H1 (cell line): ENCODE measurements around the gene RASSF4. TPM values are rescaled to one million over a fixed set of nuclear protein-coding genes. Genes with fewer than 3 reads are reported as not detected.

Source experiments
- CTCF ChIA-PET: fragments of 300-600 bp; sonication (Branson Sonifier 250); formaldehyde crosslinking; loops from one replicate; lab custom pipeline; 2021; ENCODE audit not compliant: partially characterized antibody; lab: Charles Lee
- POLR2A ChIA-PET: fragments of 300-600 bp; sonication (Branson Sonifier 250); formaldehyde crosslinking; loops from one replicate; lab custom pipeline; 2021; ENCODE audit warnings: inconsistent platforms; ENCODE audit not compliant: partially characterized antibody; lab: Charles Lee
- DNase-seq, 2 experiments: peaks; one replicate each; pipeline versions ENCODE4 v3.0.0 to v3.0.0-alpha.2; 2010 to 2022; ENCODE audit warnings: low spot score in 2 of 2, low read depth in 1 of 2, mixed read lengths in 1 of 2
- FAIRE-seq: peaks from 2 replicates; lab custom pipeline; 2011; peaks lifted over from hg19 to GRCh38; lab: Jason Lieb, UNC
- H2AFZ ChIP-seq: 2 replicates; pipeline ENCODE4 v1.8.1; 2012; ENCODE audit warnings: low read length, inconsistent platforms
- H2AK5ac ChIP-seq: 2 replicates; pipeline ENCODE4 v1.6.1; 2013; ENCODE audit warnings: low read depth, low read length
- H2BK120ac ChIP-seq: replicated peaks from 2 replicates; pipeline ENCODE3; 2013; ENCODE audit warnings: low read depth, low read length, inconsistent platforms
- H2BK12ac ChIP-seq: 2 replicates; pipeline ENCODE4 v1.6.1; 2013; ENCODE audit warnings: low read depth, low read length
- H2BK15ac ChIP-seq: 2 replicates; pipeline ENCODE4 v1.6.1; 2013; ENCODE audit warnings: low read length
- H2BK20ac ChIP-seq: 2 replicates; pipeline ENCODE4 v1.6.1; 2013; ENCODE audit warnings: low read length
- H2BK5ac ChIP-seq: 2 replicates; pipeline ENCODE4 v1.6.1; 2013; ENCODE audit warnings: low read depth, low read length
- H3K14ac ChIP-seq: 2 replicates; pipeline ENCODE4 v1.6.1; 2013; ENCODE audit warnings: inconsistent platforms; ENCODE audit not compliant: insufficient read length
- H3K18ac ChIP-seq: 2 replicates; pipeline ENCODE4 v1.6.1; 2013; ENCODE audit warnings: low read length; ENCODE audit errors: extremely low read depth
- H3K23ac ChIP-seq: 2 replicates; pipeline ENCODE4 v1.6.1; 2013; ENCODE audit warnings: inconsistent platforms; ENCODE audit not compliant: insufficient read length
- H3K23me2 ChIP-seq: 2 replicates; pipeline ENCODE4 v1.6.1; 2013; ENCODE audit warnings: low read depth, low read length
- H3K27ac ChIP-seq: 2 replicates; pipeline ENCODE4 v1.6.1; 2011; ENCODE audit warnings: low read depth, low read length, inconsistent platforms
- H3K27me3 ChIP-seq, 4 experiments: replicated peaks in 1 of 4; 1 replicate in 1 of 4; 2 replicates in 3 of 4; pipeline versions ENCODE4 v1.6.1 to v1.8.1; 2011 to 2013; ENCODE audit warnings: low read length in 3 of 4, mild to moderate bottlenecking in 3 of 4, inconsistent platforms in 2 of 4, mixed read lengths in 2 of 4, moderate library complexity in 1 of 4; ENCODE audit not compliant: control insufficient read depth in 3 of 4, insufficient read depth in 3 of 4; ENCODE audit errors: extremely low read depth in 1 of 4
- H3K36me3 ChIP-seq, 4 experiments: 2 replicates each; pipeline versions ENCODE4 v1.6.1 to v1.8.1; 2011 to 2013; ENCODE audit warnings: mild to moderate bottlenecking in 4 of 4, low read length in 3 of 4, moderate library complexity in 2 of 4, control low read depth in 1 of 4, inconsistent platforms in 1 of 4; ENCODE audit not compliant: insufficient read depth in 4 of 4, control insufficient read depth in 2 of 4
- H3K4ac ChIP-seq: replicated peaks from 2 replicates; pipeline ENCODE3; 2013; ENCODE audit warnings: low read length, low read depth, mixed read lengths, inconsistent platforms; ENCODE audit not compliant: insufficient read length
- H3K4me1 ChIP-seq, 4 experiments: replicated peaks in 1 of 4; 1 replicate in 1 of 4; 2 replicates in 3 of 4; pipeline versions ENCODE4 v1.6.1 to v1.8.1; 2011 to 2013; ENCODE audit warnings: low read length in 3 of 4, inconsistent platforms in 2 of 4, mixed read lengths in 1 of 4; ENCODE audit not compliant: insufficient read depth in 4 of 4, control insufficient read depth in 3 of 4
- H3K4me2 ChIP-seq, 2 experiments: 2 replicates each; pipeline versions ENCODE4 v1.6.1 to v1.8.1; 2011 to 2013; ENCODE audit warnings: low read depth in 2 of 2, low read length in 2 of 2, control low read depth in 1 of 2, inconsistent platforms in 1 of 2, mild to moderate bottlenecking in 1 of 2; ENCODE audit not compliant: insufficient read depth in 1 of 2
- H3K4me3 ChIP-seq, 4 experiments: fragments of 200-600, 300-600 bp in 1 of 4; sonication (generic), shearing (Covaris generic), sonication (Bioruptor Twin) in 1 of 4; 2 replicates each; pipeline versions ENCODE4 v1.5.1 to v1.8.1; 2011 to 2016; ENCODE audit warnings: low read length in 4 of 4, low read depth in 3 of 4, control low read depth in 2 of 4, inconsistent platforms in 2 of 4, mild to moderate bottlenecking in 2 of 4, mixed read lengths in 1 of 4, moderate library complexity in 1 of 4; ENCODE audit not compliant: insufficient read depth in 2 of 4; ENCODE audit errors: extremely low read depth in 1 of 4
- H3K56ac ChIP-seq: replicated peaks from 2 replicates; pipeline ENCODE3; 2013; ENCODE audit warnings: low read depth, mild to moderate bottlenecking, mixed read lengths, low read length, inconsistent platforms; ENCODE audit not compliant: insufficient read length
- H3K79me1 ChIP-seq: 2 replicates; pipeline ENCODE4 v1.6.1; 2013; ENCODE audit warnings: low read depth, low read length, control low read depth
- H3K79me2 ChIP-seq, 2 experiments: 2 replicates each; pipeline versions ENCODE4 v1.6.1 to v1.8.1; 2012 to 2013; ENCODE audit warnings: low read length in 2 of 2, mild to moderate bottlenecking in 2 of 2, inconsistent platforms in 1 of 2; ENCODE audit not compliant: insufficient read depth in 2 of 2, control insufficient read depth in 1 of 2
- H3K9ac ChIP-seq, 4 experiments: replicated peaks in 1 of 4; 1 replicate in 1 of 4; 2 replicates in 3 of 4; pipeline versions ENCODE4 v1.6.1 to v1.8.1; 2011 to 2013; ENCODE audit warnings: low read depth in 3 of 4, low read length in 3 of 4, control low read depth in 2 of 4, mild to moderate bottlenecking in 2 of 4, moderate library complexity in 2 of 4, inconsistent platforms in 1 of 4; ENCODE audit errors: extremely low read depth in 1 of 4
- H3K9me3 ChIP-seq, 2 experiments: 2 replicates each; pipeline versions ENCODE4 v1.6.1 to v1.8.1; 2012 to 2013; ENCODE audit warnings: mild to moderate bottlenecking in 2 of 2, moderate library complexity in 2 of 2, control low read depth in 1 of 2, inconsistent platforms in 1 of 2, low read depth in 1 of 2, low read length in 1 of 2, mixed read lengths in 1 of 2; ENCODE audit not compliant: insufficient read depth in 2 of 2
- H4K20me1 ChIP-seq, 2 experiments: replicated peaks in 1 of 2; 2 replicates each; pipeline versions ENCODE3 to v1.8.1; 2011 to 2013; ENCODE audit warnings: inconsistent platforms in 2 of 2, low read length in 2 of 2, mild to moderate bottlenecking in 1 of 2; ENCODE audit not compliant: insufficient read depth in 2 of 2, control insufficient read depth in 1 of 2
- H4K5ac ChIP-seq: 2 replicates; pipeline ENCODE4 v1.6.1; 2013; ENCODE audit warnings: low read length, low read depth, mixed read lengths, inconsistent platforms; ENCODE audit not compliant: insufficient read length
- H4K8ac ChIP-seq: 2 replicates; pipeline ENCODE4 v1.8.0; 2013; ENCODE audit warnings: mild to moderate bottlenecking, moderate library complexity, low read length, inconsistent platforms; ENCODE audit not compliant: insufficient read depth; ENCODE audit errors: extremely low read depth
- H4K91ac ChIP-seq: replicated peaks from 2 replicates; pipeline ENCODE3; 2013; ENCODE audit warnings: low read length, mixed read lengths, inconsistent platforms; ENCODE audit not compliant: insufficient read length
- CREB1 ChIP-seq: IDR thresholded peaks from 2 replicates; pipeline ENCODE4 v1.6.1; 2012; ENCODE audit warnings: inconsistent platforms
- CTBP2 ChIP-seq: IDR thresholded peaks from 2 replicates; pipeline ENCODE4 v1.7.0; 2011; ENCODE audit warnings: borderline replicate concordance, mild to moderate bottlenecking, moderate library complexity, mixed read lengths, low read length; ENCODE audit not compliant: insufficient read depth, insufficient read length
- EZH2 ChIP-seq: fragments of 200-600 bp; sonication (generic); IDR thresholded peaks from 2 replicates; pipeline ENCODE4 v1.7.1; 2012; ENCODE audit warnings: low read depth, mild to moderate bottlenecking, moderate library complexity, low read length, inconsistent platforms; ENCODE audit not compliant: severe bottlenecking
- FOSL1 ChIP-seq: IDR thresholded peaks from 2 replicates; pipeline ENCODE4 v1.6.1; 2011; ENCODE audit warnings: mild to moderate bottlenecking, low read depth, low read length, moderate library complexity; ENCODE audit not compliant: insufficient read depth
- JUN ChIP-seq: IDR thresholded peaks from 2 replicates; pipeline ENCODE4 v1.6.1; 2011; ENCODE audit warnings: low read depth, mild to moderate bottlenecking, improper control_type of control experiment, low read length
- SAP30 ChIP-seq: fragments of 300-600 bp; sonication (generic); IDR thresholded peaks from 2 replicates; pipeline ENCODE4 v1.7.1; 2012; ENCODE audit warnings: low read length, moderate library complexity, mild to moderate bottlenecking, inconsistent platforms; ENCODE audit not compliant: insufficient read depth, insufficient replicate concordance
- SIN3A ChIP-seq, 2 experiments: IDR thresholded peaks in 1 of 2; conservative IDR thresholded peaks in 1 of 2; 2 replicates each; pipeline ENCODE4 v1.6.1; 2011 to 2012; ENCODE audit warnings: low read length in 2 of 2, improper control_type of control experiment in 1 of 2, low read depth in 1 of 2, mild to moderate bottlenecking in 1 of 2
- SRF ChIP-seq: IDR thresholded peaks from 2 replicates; pipeline ENCODE4 v1.6.1; 2011; ENCODE audit warnings: mild to moderate bottlenecking, low read depth, low read length, moderate library complexity
- TCF12 ChIP-seq: IDR thresholded peaks from 2 replicates; pipeline ENCODE4 v1.6.1; 2011; ENCODE audit warnings: low read depth, mild to moderate bottlenecking, low read length
- WGBS, 2 experiments: shearing (Covaris generic) in 1 of 2; methylation state at CpG; one replicate each; pipeline versions ENCODE4 v1.1.6 to v1.1.7; 2013 to 2015; ENCODE audit warnings: low lambda C conversion rate in 2 of 2, mixed read lengths in 2 of 2, inconsistent platforms in 1 of 2, low coverage in 1 of 2, missing lambda C conversion rate in 1 of 2; ENCODE audit not compliant: insufficient replicate concordance in 2 of 2, insufficient coverage in 1 of 2, insufficient read length in 1 of 2; ENCODE audit errors: extremely low coverage in 1 of 2, missing lambda C conversion rate in 1 of 2; 5-methylcytosine and 5-hydroxymethylcytosine counted together
- polyA plus RNA-seq, 7 experiments: library from polyadenylated mRNA; depleted of rRNA in 3 of 7; stranded (reverse) in 5 of 7; unstranded in 2 of 7; fragments of >200 nt in 5 of 7; fragments of 200-250 nt in 2 of 7; gene quantifications; 1 replicate in 5 of 7; 2 replicates in 1 of 7; 4 replicates in 1 of 7; pipeline versions ENCODE4 v1.2.1 to v1.2.3, GENCODE V29; 2011 to 2013; ENCODE audit warnings: missing spikeins in 2 of 7, mixed read lengths in 2 of 7
- total RNA-seq: library from RNA; stranded (reverse); fragmentation: NEBNext Ultra II Directional; extraction: Animal tissue kit (Norgen Biotek cat#: 25700); gene quantifications from 2 replicates; pipeline ENCODE4 v1.2.1, GENCODE V29; 2021
- TF ChIP-seq, protein P1 (sequence below): IDR thresholded peaks from 2 replicates; pipeline ENCODE4 v1.6.1; 2011; ENCODE audit warnings: low read length, improper control_type of control experiment
- TF ChIP-seq, protein P2 (sequence below): IDR thresholded peaks from 2 replicates; pipeline ENCODE4 v1.6.1; 2011; ENCODE audit warnings: low read depth, mild to moderate bottlenecking, low read length; ENCODE audit not compliant: insufficient read depth

The RASSF4 gene
- total and polyA plus RNA-seq, 2 of the 8 experiments (the other 6 are each of a cell fraction or from before 2014, with no cell fraction given): 14.3 to 14.5 TPM

DNA sequence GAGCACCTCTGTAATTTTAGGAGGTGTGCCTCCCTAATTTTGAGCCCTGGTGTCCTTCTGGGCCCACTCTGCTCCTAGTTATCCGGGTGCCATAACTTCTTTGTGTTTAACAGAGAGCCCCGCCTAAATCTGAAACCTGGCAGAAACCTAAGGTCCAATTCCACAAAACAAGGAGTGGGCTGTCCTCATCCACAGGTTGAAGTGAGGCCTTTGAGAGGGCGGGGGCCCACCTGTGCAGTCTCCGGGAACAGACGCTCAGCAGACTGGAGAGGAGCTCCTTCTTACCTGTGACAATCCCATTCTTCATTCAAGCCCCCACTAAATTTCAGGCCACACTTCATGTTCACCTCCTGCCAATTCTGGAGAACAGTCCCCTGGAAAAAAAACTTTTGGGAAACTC, 37.6 kb upstream of the RASSF4 start:
- no peaks in the 10 kb centered on the region for H3K79me1 ChIP-seq
- H4K8ac ChIP-seq: no peak overlapping the region
- H4K5ac ChIP-seq: no peak overlapping the region
- no peak overlapping the region for H2AK5ac ChIP-seq
- H3K9ac ChIP-seq: no peak overlapping the region
- peaks cover 4% of the 10 kb centered on the region; the same call in 1 of the 2 replicates for H3K23me2 ChIP-seq
- no peak overlapping the region for H3K4me2 ChIP-seq
- DNase-seq: no peak
- no peak overlapping the region for H2BK5ac ChIP-seq
- H3K79me2 ChIP-seq: no peaks in the 10 kb centered on the region
- peaks cover 0 to 7% (median 0%) of the 10 kb centered on the region in 4 experiments; a peak in 1 of 7 replicates for H3K4me1 ChIP-seq
- POLR2A ChIA-PET: interaction anchor here (1.0 to 1.2 kb wide), 2 partner anchors 13 to 78 kb away, joined by 3 to 4 read pairs; partner anchors contain the start of gene ZNF22
- H4K20me1 ChIP-seq: no peaks in the 10 kb centered on the region
- no peak overlapping the region for H2BK15ac ChIP-seq
- H3K27me3 ChIP-seq: peaks cover 0 to 6% (median 2%) of the 10 kb centered on the region in 4 experiments; a peak in 2 of 7 replicates
- 93% methylated on average over 5 of the region's 5 CpGs; no CpG with 5 or more reads in 1 of the 2 experiments for WGBS, 2 experiments
- no peak overlapping the region for H3K4me3 ChIP-seq
- CTCF ChIA-PET: interaction anchor here (1.0 to 6.0 kb wide), 7 partner anchors 13 to 1017 kb away, joined by 3 to 35 read pairs (median 3); no protein-coding TSS in a partner anchor
- no peak overlapping the region for H2BK120ac ChIP-seq
- H3K56ac ChIP-seq: no peak overlapping the region
- H3K18ac ChIP-seq: no peak overlapping the region
- peaks cover 0 to 5% of the 10 kb centered on the region in 2 experiments; a peak in 2 of 4 replicates for H3K9me3 ChIP-seq
- no peaks in the 10 kb centered on the region; a peak in 1 of 8 replicates for H3K36me3 ChIP-seq
- no peak overlapping the region for H4K91ac ChIP-seq
- no peak overlapping the region for H3K14ac ChIP-seq
- no peak overlapping the region for H2BK20ac ChIP-seq
- no peak overlapping the region for H2AFZ ChIP-seq
- FAIRE-seq: no peak
- no peak overlapping the region for H2BK12ac ChIP-seq
- H3K4ac ChIP-seq: no peak overlapping the region
- H3K23ac ChIP-seq: no peak overlapping the region
- H3K27ac ChIP-seq: no peak overlapping the region
- no peak for TF ChIP-seq CTBP2
- TF ChIP-seq, protein P1, sequence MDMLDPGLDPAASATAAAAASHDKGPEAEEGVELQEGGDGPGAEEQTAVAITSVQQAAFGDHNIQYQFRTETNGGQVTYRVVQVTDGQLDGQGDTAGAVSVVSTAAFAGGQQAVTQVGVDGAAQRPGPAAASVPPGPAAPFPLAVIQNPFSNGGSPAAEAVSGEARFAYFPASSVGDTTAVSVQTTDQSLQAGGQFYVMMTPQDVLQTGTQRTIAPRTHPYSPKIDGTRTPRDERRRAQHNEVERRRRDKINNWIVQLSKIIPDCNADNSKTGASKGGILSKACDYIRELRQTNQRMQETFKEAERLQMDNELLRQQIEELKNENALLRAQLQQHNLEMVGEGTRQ: no peak
- TF ChIP-seq, protein P2, sequence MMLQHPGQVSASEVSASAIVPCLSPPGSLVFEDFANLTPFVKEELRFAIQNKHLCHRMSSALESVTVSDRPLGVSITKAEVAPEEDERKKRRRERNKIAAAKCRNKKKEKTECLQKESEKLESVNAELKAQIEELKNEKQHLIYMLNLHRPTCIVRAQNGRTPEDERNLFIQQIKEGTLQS: no peak
- no peak for TF ChIP-seq EZH2
- no peak for TF ChIP-seq TCF12
- no peak for TF ChIP-seq SAP30
- TF ChIP-seq SIN3A (conservative IDR thresholded peaks at IDR 0.05 in 1 of 2, IDR thresholded peaks at IDR 0.05 in 1 of 2; ENCODE audit: low read depth in 1 of 2, low read length in 2 of 2): no peak
- TF ChIP-seq CREB1: no peak
- TF ChIP-seq JUN: no peak
- no peak for TF ChIP-seq SRF
- TF ChIP-seq FOSL1: no peak
